Measurements from ENCODE around the gene COL4A2.

DNA sequence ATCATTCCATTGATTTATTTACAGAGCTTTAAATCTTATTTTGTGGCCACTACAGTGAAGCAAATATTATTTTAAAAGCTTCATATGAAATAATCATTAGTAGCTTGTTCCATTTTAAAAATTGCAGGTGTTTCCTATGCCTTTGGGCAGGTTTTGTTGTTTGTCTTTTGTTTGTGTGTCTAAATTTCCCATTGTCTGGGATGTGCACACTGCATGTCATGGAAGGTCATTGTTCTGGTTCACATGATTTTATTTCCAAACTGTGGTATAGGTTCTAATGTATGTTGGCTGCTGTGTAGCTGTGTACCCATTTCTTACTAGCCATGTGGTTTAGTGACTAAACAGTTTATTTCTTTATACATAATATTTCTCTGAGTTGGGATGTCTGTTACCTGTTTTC, 65.6 kb downstream of the COL4A2 start:
- TF ChIP-seq POLR2A (IDR thresholded peaks at IDR 0.05), result no peak
- TF ChIP-seq, protein P1, sequence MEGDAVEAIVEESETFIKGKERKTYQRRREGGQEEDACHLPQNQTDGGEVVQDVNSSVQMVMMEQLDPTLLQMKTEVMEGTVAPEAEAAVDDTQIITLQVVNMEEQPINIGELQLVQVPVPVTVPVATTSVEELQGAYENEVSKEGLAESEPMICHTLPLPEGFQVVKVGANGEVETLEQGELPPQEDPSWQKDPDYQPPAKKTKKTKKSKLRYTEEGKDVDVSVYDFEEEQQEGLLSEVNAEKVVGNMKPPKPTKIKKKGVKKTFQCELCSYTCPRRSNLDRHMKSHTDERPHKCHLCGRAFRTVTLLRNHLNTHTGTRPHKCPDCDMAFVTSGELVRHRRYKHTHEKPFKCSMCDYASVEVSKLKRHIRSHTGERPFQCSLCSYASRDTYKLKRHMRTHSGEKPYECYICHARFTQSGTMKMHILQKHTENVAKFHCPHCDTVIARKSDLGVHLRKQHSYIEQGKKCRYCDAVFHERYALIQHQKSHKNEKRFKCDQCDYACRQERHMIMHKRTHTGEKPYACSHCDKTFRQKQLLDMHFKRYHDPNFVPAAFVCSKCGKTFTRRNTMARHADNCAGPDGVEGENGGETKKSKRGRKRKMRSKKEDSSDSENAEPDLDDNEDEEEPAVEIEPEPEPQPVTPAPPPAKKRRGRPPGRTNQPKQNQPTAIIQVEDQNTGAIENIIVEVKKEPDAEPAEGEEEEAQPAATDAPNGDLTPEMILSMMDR (IDR thresholded peaks at IDR 0.05), result no peak

Data from right lobe of liver (tissue), 4 donors.